GM19468 (cell line): ENCODE measurements around the gene BACH2.
"Not testable (repeated sequence)": the region's sequence is repeated elsewhere in the genome, so short reads cannot be mapped to it uniquely, and the experiment has no call there.

ENCODE experiments used
- ATAC-seq: cut with Tn5 transposase; IDR thresholded peaks from one replicate; pipeline ENCODE4 v1.9.1; 2021; ENCODE audit warnings: mild to moderate bottlenecking, moderate library complexity, moderate number of reproducible peaks; ENCODE audit not compliant: unreplicated experiment; ENCODE audit errors: extremely low read depth

BACH2 gene

GRCh38 chr6:89890845-89891528 lies 405.7 kb downstream of the BACH2 start:
- ATAC-seq, result not testable (repeated sequence)

- no peak for ATAC-seq
These were observed 407.8 kb downstream of the BACH2 start for GRCh38 chr6:89888871-89889270.

GRCh38 chr6:89888138-89888514 lies 408.5 kb downstream of the BACH2 start:
- ATAC-seq, result no peak

GRCh38 chr6:89887452-89888137 lies 409.0 kb downstream of the BACH2 start:
- no peak for ATAC-seq

- ATAC-seq, result no peak
These were observed 410.1 kb downstream of the BACH2 start for GRCh38 chr6:89886378-89887120.
